Naive thymus-derived CD8-positive, alpha-beta T cell (primary cell): Measurements from ENCODE around the gene RNF17. TPM values are rescaled to one million over a fixed set of nuclear protein-coding genes. Genes with fewer than 3 reads are reported as not detected.

Source experiments
- ATAC-seq, 2 donors: fragments of 150-1000 bp; cut with Tn5 transposase in 1 of 2; sonication (Bioruptor Pico), chemical (Tn5 transposase) in 1 of 2; 1 replicate in 1 of 2; 2 replicates in 1 of 2; pipeline ENCODE4 v1.10.0; 2021; ENCODE audit warnings: mild to moderate bottlenecking in 2 of 2, moderate library complexity in 2 of 2
- POLR2A ChIA-PET: fragments of 350-600 bp; sonication (Branson Sonifier 250); formaldehyde crosslinking; loops from one replicate; lab custom pipeline; 2021; ENCODE audit warnings: antibody characterized with exemption; lab: Charles Lee
- DNase-seq, 10 donors: peaks; one replicate each; pipeline versions ENCODE4 v3.0.0 to v3.0.0-alpha.2; 2020 to 2022
- H3K27ac Mint-ChIP-seq, 10 donors: one replicate each; pipeline ENCODE4 v1.8.0; 2020 to 2022; ENCODE audit warnings: mild to moderate bottlenecking in 10 of 10, mixed read lengths in 10 of 10, moderate library complexity in 4 of 10, inconsistent platforms in 1 of 10
- H3K27me3 Mint-ChIP-seq, 5 donors: one replicate each; pipeline ENCODE4 v1.8.0; 2021 to 2022; ENCODE audit warnings: mixed read lengths in 5 of 5
- H3K36me3 Mint-ChIP-seq, 3 donors: one replicate each; pipeline ENCODE4 v1.8.0; 2020 to 2022; ENCODE audit warnings: mixed read lengths in 3 of 3, mild to moderate bottlenecking in 2 of 3, inconsistent platforms in 1 of 3
- H3K4me1 Mint-ChIP-seq, 4 donors: one replicate each; pipeline ENCODE4 v1.8.0; 2021 to 2022; ENCODE audit warnings: mixed read lengths in 4 of 4
- H3K4me3 Mint-ChIP-seq, 10 donors: one replicate each; pipeline ENCODE4 v1.8.0; 2020 to 2022; ENCODE audit warnings: mild to moderate bottlenecking in 10 of 10, mixed read lengths in 10 of 10, moderate library complexity in 6 of 10, inconsistent platforms in 1 of 10
- H3K9me3 Mint-ChIP-seq, 9 donors: one replicate each; pipeline ENCODE4 v1.8.0; 2020 to 2022; ENCODE audit warnings: mixed read lengths in 9 of 9, mild to moderate bottlenecking in 3 of 9, inconsistent platforms in 1 of 9, moderate library complexity in 1 of 9
- polyA plus RNA-seq, 3 donors: library from polyadenylated mRNA; unstranded; fragments of 300-500 nt; fragmentation: Illumina TruSeq; gene quantifications; one replicate each; pipeline ENCODE4 v1.2.3, GENCODE V29; 2021
- total RNA-seq, 8 experiments: library from RNA in 2 of 8; stranded (reverse) in 2 of 8; gene quantifications; one replicate each; pipeline ENCODE4 v1.2.3 and lab custom pipeline; 2021 to 2026

Gene RNF17, protein sequence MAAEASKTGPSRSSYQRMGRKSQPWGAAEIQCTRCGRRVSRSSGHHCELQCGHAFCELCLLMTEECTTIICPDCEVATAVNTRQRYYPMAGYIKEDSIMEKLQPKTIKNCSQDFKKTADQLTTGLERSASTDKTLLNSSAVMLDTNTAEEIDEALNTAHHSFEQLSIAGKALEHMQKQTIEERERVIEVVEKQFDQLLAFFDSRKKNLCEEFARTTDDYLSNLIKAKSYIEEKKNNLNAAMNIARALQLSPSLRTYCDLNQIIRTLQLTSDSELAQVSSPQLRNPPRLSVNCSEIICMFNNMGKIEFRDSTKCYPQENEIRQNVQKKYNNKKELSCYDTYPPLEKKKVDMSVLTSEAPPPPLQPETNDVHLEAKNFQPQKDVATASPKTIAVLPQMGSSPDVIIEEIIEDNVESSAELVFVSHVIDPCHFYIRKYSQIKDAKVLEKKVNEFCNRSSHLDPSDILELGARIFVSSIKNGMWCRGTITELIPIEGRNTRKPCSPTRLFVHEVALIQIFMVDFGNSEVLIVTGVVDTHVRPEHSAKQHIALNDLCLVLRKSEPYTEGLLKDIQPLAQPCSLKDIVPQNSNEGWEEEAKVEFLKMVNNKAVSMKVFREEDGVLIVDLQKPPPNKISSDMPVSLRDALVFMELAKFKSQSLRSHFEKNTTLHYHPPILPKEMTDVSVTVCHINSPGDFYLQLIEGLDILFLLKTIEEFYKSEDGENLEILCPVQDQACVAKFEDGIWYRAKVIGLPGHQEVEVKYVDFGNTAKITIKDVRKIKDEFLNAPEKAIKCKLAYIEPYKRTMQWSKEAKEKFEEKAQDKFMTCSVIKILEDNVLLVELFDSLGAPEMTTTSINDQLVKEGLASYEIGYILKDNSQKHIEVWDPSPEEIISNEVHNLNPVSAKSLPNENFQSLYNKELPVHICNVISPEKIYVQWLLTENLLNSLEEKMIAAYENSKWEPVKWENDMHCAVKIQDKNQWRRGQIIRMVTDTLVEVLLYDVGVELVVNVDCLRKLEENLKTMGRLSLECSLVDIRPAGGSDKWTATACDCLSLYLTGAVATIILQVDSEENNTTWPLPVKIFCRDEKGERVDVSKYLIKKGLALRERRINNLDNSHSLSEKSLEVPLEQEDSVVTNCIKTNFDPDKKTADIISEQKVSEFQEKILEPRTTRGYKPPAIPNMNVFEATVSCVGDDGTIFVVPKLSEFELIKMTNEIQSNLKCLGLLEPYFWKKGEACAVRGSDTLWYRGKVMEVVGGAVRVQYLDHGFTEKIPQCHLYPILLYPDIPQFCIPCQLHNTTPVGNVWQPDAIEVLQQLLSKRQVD (N-terminal part only)
- total RNA-seq (not detected), polyA plus RNA-seq (under 1 TPM in 1 of 3 donors, not detected in 2; 0.64 TPM), total RNA-seq (lab: John Stamatoyannopoulos, UW) (0 reads per million in 6 experiments)

- ATAC-seq (no peak), DNase-seq (no peak)
- Mint-ChIP-seq H3K9me3 (no peaks in the 10 kb centered on the region), H3K36me3 (no peaks in the 10 kb centered on the region), H3K4me3 (no peak within 1 kb of the TSS), H3K27me3 (peaks cover 3 to 9% (median 5%) of the 10 kb centered on the region in 5 donors), H3K4me1 (no peaks in the 10 kb centered on the region), H3K27ac (peak within 1 kb of the TSS in 1 of 10 donors; percentile 36)
- POLR2A ChIA-PET: no interaction called here
These were observed at the start of gene RNF17 for GRCh38 chr13:24763596-24764275. TSS of gene RNF17 (plus strand) at chr13:24764169. CDS start at chr13:24764204, 35 bp downstream.

GRCh38 chr13:24716011-24716410 lies 48.0 kb upstream of the RNF17 start:
- Mint-ChIP-seq H3K9me3 (no peaks in the 10 kb centered on the region), H3K27ac (no peak overlapping the region), H3K36me3 (no peaks in the 10 kb centered on the region), H3K4me1 (peaks cover 0 to 4% (median 2%) of the 10 kb centered on the region in 4 donors), H3K27me3 (peaks cover 0 to 3% (median 1%) of the 10 kb centered on the region in 5 donors), H3K4me3 (no peak overlapping the region)
- POLR2A ChIA-PET: no interaction called here
- no peak for ATAC-seq
- DNase-seq: no peak

DNA sequence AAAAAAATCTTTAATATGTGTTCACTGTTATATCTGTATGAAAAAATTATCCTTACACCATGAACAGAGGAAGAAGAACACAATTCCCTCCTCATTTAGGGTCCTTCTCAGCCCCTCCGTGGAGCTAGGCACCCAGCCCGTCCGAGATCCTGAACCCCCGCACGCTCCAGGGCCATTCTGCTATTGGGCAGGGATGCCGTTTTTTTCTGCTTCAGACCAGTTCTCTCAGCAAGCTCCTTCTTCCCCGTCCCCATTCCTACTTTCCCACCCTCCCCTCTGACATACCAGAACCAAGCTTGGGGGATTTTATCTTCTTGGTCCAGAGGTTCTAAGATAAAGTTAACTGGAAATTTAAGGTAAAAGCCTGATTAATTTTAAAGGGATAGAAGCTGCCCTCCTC lies 47.5 kb upstream of the RNF17 start:
- DNase-seq (no peak), ATAC-seq (no peak)
- POLR2A ChIA-PET: no interaction called here
- Mint-ChIP-seq H3K4me1 (peaks cover 0 to 4% (median 1%) of the 10 kb centered on the region in 4 donors), H3K36me3 (no peaks in the 10 kb centered on the region), H3K9me3 (no peaks in the 10 kb centered on the region), H3K27me3 (peaks cover 0 to 3% (median 1%) of the 10 kb centered on the region in 5 donors), H3K27ac (peak overlapping the region in 1 of 10 donors; percentile 37), H3K4me3 (no peak overlapping the region)

DNA sequence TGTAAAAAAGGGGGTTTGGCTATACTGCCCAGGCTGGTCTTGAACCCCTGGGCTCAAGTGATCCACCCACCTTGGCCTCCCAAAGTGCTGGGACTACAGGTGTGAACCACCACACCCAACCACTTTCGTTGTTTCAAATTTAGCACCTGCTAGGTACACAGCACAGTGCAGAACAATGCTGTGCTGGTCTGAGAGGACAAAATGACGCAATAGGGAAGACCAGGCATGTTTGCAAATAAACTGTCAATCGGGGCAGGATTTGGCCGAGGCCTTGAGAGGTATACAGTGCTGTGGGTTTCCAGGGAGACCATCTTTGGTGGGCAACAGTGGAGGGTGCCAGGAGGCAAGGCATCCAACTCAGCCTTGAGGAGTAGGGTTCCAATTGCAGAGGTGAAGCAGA lies 46.8 kb upstream of the RNF17 start:
- Mint-ChIP-seq H3K4me1 (peaks cover 0 to 4% (median under 1%) of the 10 kb centered on the region in 4 donors), H3K4me3 (no peak overlapping the region), H3K36me3 (no peaks in the 10 kb centered on the region), H3K27ac (no peak overlapping the region), H3K9me3 (no peaks in the 10 kb centered on the region), H3K27me3 (peaks cover 0 to 3% (median 1%) of the 10 kb centered on the region in 5 donors)
- POLR2A ChIA-PET: no interaction called here
- no peak for ATAC-seq
- DNase-seq: no peak

DNA sequence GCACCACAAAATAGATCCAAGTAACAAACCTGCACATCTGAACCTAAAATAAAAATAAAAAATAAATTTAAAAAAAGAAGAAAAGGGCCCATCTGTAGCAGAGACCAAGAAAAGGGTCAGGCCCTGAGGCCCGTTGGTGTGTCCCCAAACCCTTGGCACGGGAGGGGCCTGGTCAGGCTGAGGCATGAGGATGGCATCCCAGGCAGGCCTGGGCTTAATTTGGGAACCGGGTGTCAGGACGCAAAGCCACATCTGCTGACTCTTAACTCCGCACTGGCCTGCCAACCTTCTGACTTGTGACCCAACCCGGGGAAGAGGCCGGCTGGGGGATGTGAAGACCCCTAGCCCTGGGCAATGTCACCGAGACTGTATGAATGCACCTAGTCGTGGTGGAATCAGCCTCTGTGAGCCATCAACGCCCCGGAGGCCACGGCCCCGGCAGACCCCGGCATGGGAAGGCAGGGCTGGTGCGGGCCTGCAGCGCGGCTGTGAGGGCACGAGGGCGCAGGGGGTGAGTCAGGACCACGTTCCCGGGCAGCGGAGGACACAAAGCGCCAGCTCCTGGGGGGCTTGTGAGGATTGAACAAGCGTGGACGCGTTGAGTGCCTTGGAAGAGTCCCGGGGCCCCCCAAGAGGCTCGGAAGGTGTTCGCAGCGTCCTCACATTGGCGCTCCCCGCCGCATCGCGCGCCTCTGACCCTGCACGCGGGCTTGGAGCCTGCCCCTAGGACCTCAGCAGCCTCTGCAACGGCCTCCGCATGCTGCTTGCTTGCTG lies 45.6 kb upstream of the RNF17 start:
- peaks cover 0 to 4% (median under 1%) of the 10 kb centered on the region in 4 donors for H3K4me1 Mint-ChIP-seq
- POLR2A ChIA-PET: no interaction called here

GRCh38 chr13:24719139-24719538 lies 44.8 kb upstream of the RNF17 start:
- H3K9me3 Mint-ChIP-seq: no peaks in the 10 kb centered on the region
- H3K4me1 Mint-ChIP-seq: peaks cover 0 to 4% (median under 1%) of the 10 kb centered on the region in 4 donors
- no peaks in the 10 kb centered on the region for H3K36me3 Mint-ChIP-seq
- peaks cover 0 to 3% (median 1%) of the 10 kb centered on the region in 5 donors for H3K27me3 Mint-ChIP-seq
- POLR2A ChIA-PET: interaction anchor here (0.6 kb wide), 1 partner anchor 143 kb away, joined by 5 read pairs; no protein-coding TSS in a partner anchor
- no peak overlapping the region for H3K4me3 Mint-ChIP-seq
- peak overlapping the region in 2 of 10 donors; percentile 68 to 73 for H3K27ac Mint-ChIP-seq
- no peak for DNase-seq
- no peak for ATAC-seq

More for the DNA sequence above, 45.6 kb upstream of the RNF17 start:
- ATAC-seq: no peak
- Mint-ChIP-seq H3K4me3 (no peak overlapping the region), H3K9me3 (no peaks in the 10 kb centered on the region), H3K36me3 (no peaks in the 10 kb centered on the region), H3K27ac (no peak overlapping the region), H3K27me3 (peaks cover 0 to 3% (median 1%) of the 10 kb centered on the region in 5 donors)
- no peak for DNase-seq

- peaks cover 0 to 8% (median 2%) of the 10 kb centered on the region in 5 donors for H3K27me3 Mint-ChIP-seq
- DNase-seq: no peak
- no peaks in the 10 kb centered on the region for H3K9me3 Mint-ChIP-seq
- POLR2A ChIA-PET: no interaction called here
- ATAC-seq: no peak
- peaks cover 0 to 10% (median 4%) of the 10 kb centered on the region in 4 donors for H3K4me1 Mint-ChIP-seq
- no peaks in the 10 kb centered on the region for H3K36me3 Mint-ChIP-seq
- peak overlapping the region in 1 of 10 donors; percentile 20 for H3K27ac Mint-ChIP-seq
- H3K4me3 Mint-ChIP-seq: no peak overlapping the region
These were observed 40.8 kb upstream of the RNF17 start for GRCh38 chr13:24723206-24723605.

DNA sequence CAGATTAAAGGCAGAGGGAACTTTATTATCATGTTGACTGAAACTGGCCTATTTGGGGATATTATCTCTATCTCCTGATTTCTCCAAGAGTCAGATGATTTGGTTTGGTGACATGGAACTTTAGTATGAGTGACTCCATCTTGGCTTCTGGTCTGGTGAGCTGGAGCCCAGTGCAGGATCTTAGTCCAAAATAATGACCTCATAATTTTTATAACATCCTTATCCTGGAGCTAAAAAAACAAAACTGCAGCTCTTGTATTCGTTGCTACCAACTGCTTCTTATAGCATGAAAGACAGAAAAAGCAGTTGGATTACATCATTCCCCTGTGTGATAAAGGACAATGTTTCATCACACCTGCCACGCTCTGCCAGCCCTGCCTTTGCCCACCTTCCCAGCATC lies 39.3 kb upstream of the RNF17 start:
- Mint-ChIP-seq H3K27me3 (peaks cover 0 to 8% (median 2%) of the 10 kb centered on the region in 5 donors), H3K27ac (no peak overlapping the region), H3K36me3 (no peaks in the 10 kb centered on the region), H3K4me3 (no peak overlapping the region), H3K4me1 (peaks cover 0 to 10% (median 4%) of the 10 kb centered on the region in 4 donors), H3K9me3 (no peaks in the 10 kb centered on the region)
- no peak for DNase-seq
- no peak for ATAC-seq
- POLR2A ChIA-PET: no interaction called here

DNA sequence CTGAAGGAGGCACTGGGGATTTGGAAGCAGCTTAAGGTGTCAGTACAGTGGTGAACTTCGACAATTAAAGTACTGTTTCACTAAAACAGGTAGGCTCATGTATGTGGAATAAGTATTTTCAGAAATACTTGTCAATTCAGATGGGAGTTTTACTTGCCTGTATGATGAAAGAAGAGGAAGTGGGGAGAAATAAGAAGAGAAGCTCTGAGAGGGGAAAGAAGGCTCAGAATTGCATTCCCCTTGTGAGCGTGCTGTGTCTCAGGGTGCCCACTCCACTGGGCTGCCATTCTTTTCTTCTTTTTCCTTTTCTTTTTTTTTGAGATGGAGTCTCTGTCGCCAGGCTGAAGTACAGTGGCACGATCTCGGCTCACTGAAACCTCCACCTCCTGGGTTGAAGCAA lies 38.6 kb upstream of the RNF17 start:
- H3K4me3 Mint-ChIP-seq: no peak overlapping the region
- H3K27ac Mint-ChIP-seq: no peak overlapping the region
- H3K4me1 Mint-ChIP-seq: peaks cover 0 to 10% (median 4%) of the 10 kb centered on the region in 4 donors
- DNase-seq: no peak
- peaks cover 0 to 8% (median 2%) of the 10 kb centered on the region in 5 donors for H3K27me3 Mint-ChIP-seq
- H3K36me3 Mint-ChIP-seq: no peaks in the 10 kb centered on the region
- POLR2A ChIA-PET: no interaction called here
- no peaks in the 10 kb centered on the region for H3K9me3 Mint-ChIP-seq
- ATAC-seq: no peak

DNA sequence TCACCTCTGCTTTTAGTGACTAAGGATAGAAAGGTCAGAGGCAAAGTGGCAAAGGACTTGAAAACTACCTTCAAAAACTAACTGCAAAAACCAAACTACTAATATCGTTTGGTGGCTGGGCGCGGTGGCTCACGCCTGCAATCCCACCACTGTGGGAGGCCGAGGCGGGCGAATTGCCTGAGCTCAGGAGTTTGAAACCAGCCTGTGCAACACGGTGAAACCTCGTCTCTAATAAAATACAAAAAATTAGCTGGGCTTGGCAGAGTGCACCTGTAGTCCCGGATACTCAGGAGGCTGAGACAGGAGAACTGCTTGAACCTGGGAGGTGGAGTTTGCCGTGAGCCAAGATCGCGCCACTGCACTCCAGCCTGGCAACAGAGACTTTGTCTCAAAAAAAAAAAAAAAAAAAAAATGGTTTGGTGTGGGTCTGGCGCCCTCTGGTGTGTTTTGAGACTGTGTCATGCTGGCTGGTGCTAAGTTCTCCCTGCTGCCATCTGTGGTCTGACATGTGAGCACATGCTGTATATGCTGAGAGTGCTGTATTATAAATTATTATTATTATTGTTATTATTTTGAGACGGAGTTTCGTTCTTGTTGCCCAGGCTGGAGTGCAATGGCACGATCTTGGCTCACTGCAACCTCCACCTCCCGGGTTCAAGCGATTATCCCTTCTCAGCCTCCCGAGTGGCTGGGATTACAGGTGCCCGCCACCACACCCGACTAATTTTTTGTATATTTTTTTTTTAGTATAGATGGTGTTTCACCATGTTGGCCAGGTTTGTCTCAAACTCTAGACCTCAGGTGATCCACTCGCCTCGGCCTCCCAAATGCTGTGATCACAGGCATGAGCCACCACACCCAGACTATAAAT lies 36.0 kb upstream of the RNF17 start:
- DNase-seq: peak; percentile 47 to 88 (median 70)
- Mint-ChIP-seq H3K36me3 (peaks cover 0 to 5% (median 4%) of the 10 kb centered on the region in 3 donors), H3K9me3 (peaks cover 0 to 8% (median 2%) of the 10 kb centered on the region in 9 donors), H3K4me1 (peaks cover 0 to 10% (median 4%) of the 10 kb centered on the region in 4 donors), H3K27ac (peak overlapping the region in 1 of 10 donors; percentile 44), H3K4me3 (no peak overlapping the region), H3K27me3 (peaks cover 0 to 8% (median 3%) of the 10 kb centered on the region in 5 donors)
- ATAC-seq: peak; percentile 99 to 100
- POLR2A ChIA-PET: interaction anchor here (0.7 kb wide), 3 partner anchors 47 to 125 kb away, joined by 3 to 8 read pairs (median 5); no protein-coding TSS in a partner anchor
